SU-DHL-6 (cell line): ENCODE data around the gene KIAA1614.

Source experiments
- H2AFZ ChIP-seq: fragments of 200-600 bp; sonication (generic); 2 replicates; pipeline ENCODE4 v1.6.1; 2014; ENCODE audit warnings: low read depth, mild to moderate bottlenecking, moderate library complexity, mixed read lengths, antibody characterized with exemption, low read length; ENCODE audit not compliant: severe bottlenecking
- H3F3A ChIP-seq: fragments of 200-600 bp; shearing (Covaris generic); 2 replicates; pipeline ENCODE4 v1.6.0; 2016; ENCODE audit warnings: antibody characterized with exemption, mild to moderate bottlenecking; ENCODE audit not compliant: insufficient read depth
- H3K27ac ChIP-seq: fragments of 200-600 bp; sonication (generic); 2 replicates; pipeline ENCODE4 v1.5.1; 2016; ENCODE audit warnings: low read depth, mild to moderate bottlenecking, low read length, moderate library complexity, mixed read lengths
- H3K27me3 ChIP-seq: fragments of 200-600 bp; sonication (generic), shearing (Covaris generic); 2 replicates; pipeline ENCODE4 v1.6.0; 2014; ENCODE audit warnings: mild to moderate bottlenecking, low read length
- H3K36me3 ChIP-seq: fragments of 200-600 bp; sonication (generic); 2 replicates; pipeline ENCODE4 v1.6.1; 2014; ENCODE audit warnings: mild to moderate bottlenecking, low read length, mixed read lengths
- H3K4me2 ChIP-seq: fragments of 300-600, 200-600 bp; shearing (Covaris generic), sonication (generic); 2 replicates; pipeline ENCODE4 v1.6.0; 2014; ENCODE audit warnings: low read length, low read depth, mild to moderate bottlenecking; ENCODE audit not compliant: poor library complexity, severe bottlenecking
- H3K4me3 ChIP-seq: fragments of 200-600 bp; sonication (generic); 2 replicates; pipeline ENCODE4 v1.5.1; 2014; ENCODE audit warnings: antibody characterized with exemption, low read length, mild to moderate bottlenecking, mixed read lengths; ENCODE audit not compliant: insufficient read depth, poor library complexity, severe bottlenecking
- H3K79me2 ChIP-seq: fragments of 200-600 bp; sonication (generic); 2 replicates; pipeline ENCODE4 v1.6.1; 2014; ENCODE audit warnings: mild to moderate bottlenecking, low read length, moderate library complexity; ENCODE audit not compliant: insufficient read depth
- H3K9ac ChIP-seq: fragments of 200-600 bp; sonication (generic); 2 replicates; pipeline ENCODE4 v1.7.0; 2014; ENCODE audit warnings: mild to moderate bottlenecking, low read length
- H3K9me2 ChIP-seq: fragments of 200-600 bp; sonication (generic); replicated peaks from 2 replicates; pipeline ENCODE4 v1.6.1; 2014; ENCODE audit warnings: low read length; ENCODE audit not compliant: insufficient read depth
- H3K9me3 ChIP-seq: fragments of 200-600 bp; sonication (generic); 2 replicates; pipeline ENCODE4 v1.6.1; 2014; ENCODE audit warnings: low read length, mixed read lengths; ENCODE audit not compliant: insufficient read depth
- H4K20me1 ChIP-seq: fragments of 200-600 bp; sonication (generic); 2 replicates; pipeline ENCODE4 v1.6.1; 2014; ENCODE audit warnings: low read depth, mild to moderate bottlenecking, antibody characterized with exemption, low read length, moderate library complexity, mixed read lengths
- CTCF ChIP-seq: fragments of 200-600 bp; sonication (generic); IDR thresholded peaks from one replicate; pipeline ENCODE4 v1.5.1; 2017; ENCODE audit warnings: antibody characterized with exemption, mild to moderate bottlenecking, low read length, moderate library complexity; ENCODE audit not compliant: insufficient read depth, poor library complexity, severe bottlenecking
- EZH2phosphoT487 ChIP-seq: fragments of 200-600 bp; sonication (generic), shearing (Covaris generic); conservative IDR thresholded peaks from 2 replicates; pipeline ENCODE4 v1.6.1; 2018; ENCODE audit warnings: mild to moderate bottlenecking, antibody characterized with exemption, low read length, moderate library complexity, mixed read lengths

The KIAA1614 gene

GRCh38 chr1:180981596-180982387, 69.1 kb downstream of the KIAA1614 start:
- H3K27me3 ChIP-seq, result no peaks in the 10 kb centered on the region
- H4K20me1 ChIP-seq, result no peaks in the 10 kb centered on the region
- no peaks in the 10 kb centered on the region; the same call in 1 of the 2 replicates for H3K36me3 ChIP-seq
- H3K9ac ChIP-seq, result no peak overlapping the region
- H3K4me2 ChIP-seq, result no peak overlapping the region
- H3K27ac ChIP-seq, result no peak overlapping the region
- H3K9me3 ChIP-seq, result no peaks in the 10 kb centered on the region
- H2AFZ ChIP-seq, result no peak overlapping the region
- H3K4me3 ChIP-seq, result no peak overlapping the region
- no peaks in the 10 kb centered on the region for H3K79me2 ChIP-seq
- H3K9me2 ChIP-seq, result no peaks in the 10 kb centered on the region
- TF ChIP-seq EZH2phosphoT487 (no peak), CTCF (no peak)
- no peaks in the 10 kb centered on the region for H3F3A ChIP-seq

GRCh38 chr1:180982422-180982821, 69.7 kb downstream of the KIAA1614 start:
- H3K4me2 ChIP-seq, result no peak overlapping the region
- no peak overlapping the region for H2AFZ ChIP-seq
- no peaks in the 10 kb centered on the region for H4K20me1 ChIP-seq
- TF ChIP-seq CTCF (no peak), EZH2phosphoT487 (no peak)
- H3F3A ChIP-seq, result no peaks in the 10 kb centered on the region
- H3K9me2 ChIP-seq, result no peaks in the 10 kb centered on the region
- H3K9me3 ChIP-seq, result no peaks in the 10 kb centered on the region
- no peak overlapping the region for H3K9ac ChIP-seq
- no peak overlapping the region for H3K27ac ChIP-seq
- H3K36me3 ChIP-seq, result peaks cover 1% of the 10 kb centered on the region; the same call in 1 of the 2 replicates
- no peaks in the 10 kb centered on the region for H3K27me3 ChIP-seq
- no peak overlapping the region for H3K4me3 ChIP-seq
- H3K79me2 ChIP-seq, result no peaks in the 10 kb centered on the region

- Histone ChIP-seq H3K27me3 (no peaks in the 10 kb centered on the region), H3K9ac (no peak overlapping the region), H3K9me3 (no peaks in the 10 kb centered on the region), H3K36me3 (peaks cover 3% of the 10 kb centered on the region; the same call in 1 of the 2 replicates), H3K4me3 (no peak overlapping the region), H2AFZ (no peak overlapping the region), H3K79me2 (no peaks in the 10 kb centered on the region), H3K27ac (no peak overlapping the region), H3F3A (no peaks in the 10 kb centered on the region), H4K20me1 (no peaks in the 10 kb centered on the region), H3K4me2 (no peak overlapping the region), H3K9me2 (no peaks in the 10 kb centered on the region)
- TF ChIP-seq EZH2phosphoT487, result no peak
- no peak for TF ChIP-seq CTCF
These were observed 75.6 kb downstream of the KIAA1614 start for GRCh38 chr1:180988253-180988752.
